Measurements from ENCODE around the gene ADGRG6.

Gene ADGRG6

GRCh38 chr6:142354650-142355049 is 52.8 kb downstream of the ADGRG6 start:
- CTCF ChIA-PET = interaction anchor here (2.4 kb wide), 1 partner anchor 11 kb away, joined by 5 read pairs; no protein-coding TSS in a partner anchor
- Histone ChIP-seq H3K36me3 (ENCODE audit: control insufficient read depth in 4 of 4, insufficient read depth in 4 of 4, low read length in 3 of 4) (no peaks in the 10 kb centered on the region), H3K27me3 (replicated peaks in 2 of 5; ENCODE audit: control insufficient read depth in 4 of 5, insufficient read depth in 5 of 5, low read length in 4 of 5) (no peaks in the 10 kb centered on the region), H3K4me1 (ENCODE audit: control extremely low read depth in 1 of 4, control insufficient read depth in 4 of 4, insufficient read depth in 4 of 4, low read length in 3 of 4) (peaks cover 6 to 37% (median 11%) of the 10 kb centered on the region in 4 experiments), H3K4me3 (ENCODE audit: control insufficient read depth in 1 of 7, extremely low read depth in 1 of 7, insufficient read depth in 4 of 7, low read depth in 2 of 7, low read length in 6 of 7) (no peak overlapping the region), H3K9me3 (ENCODE audit: control extremely low read depth in 1 of 5, control insufficient read depth in 4 of 5, insufficient read depth in 2 of 5, low read depth in 1 of 5, low read length in 4 of 5) (no peaks in the 10 kb centered on the region), H3K27ac (ENCODE audit: insufficient read depth in 1 of 2, low read depth in 1 of 2, low read length in 2 of 2, poor library complexity in 1 of 2, severe bottlenecking in 2 of 2) (no peak overlapping the region)
- DNase-seq = no peak
- POLR2A ChIA-PET = no interaction called here
- WGBS (ENCODE audit: insufficient coverage) = no CpG with 5 or more reads among the region's 3 CpGs

- H3K27ac ChIP-seq (ENCODE audit: insufficient read depth in 1 of 2, low read depth in 1 of 2, low read length in 2 of 2, poor library complexity in 1 of 2, severe bottlenecking in 2 of 2) = peak overlapping the region in 1 of 2 experiments; percentile 11
- H3K9me3 ChIP-seq (ENCODE audit: control extremely low read depth in 1 of 5, control insufficient read depth in 4 of 5, insufficient read depth in 2 of 5, low read depth in 1 of 5, low read length in 4 of 5) = no peaks in the 10 kb centered on the region
- H3K27me3 ChIP-seq (replicated peaks in 2 of 5; ENCODE audit: control insufficient read depth in 4 of 5, insufficient read depth in 5 of 5, low read length in 4 of 5) = no peaks in the 10 kb centered on the region
- WGBS (ENCODE audit: insufficient coverage) = 0% methylated on average over 6 of the region's 7 CpGs
- DNase-seq = peak; percentile 35 to 82 (median 71)
- ChIA-PET POLR2A (no interaction called here), CTCF (interaction anchor here (1.1 to 2.4 kb wide), 6 partner anchors 10 to 124 kb away, joined by 3 to 5 read pairs (median 4); partner anchors contain the start of gene ADGRG6)
- peak overlapping the region in 5 of 7 experiments; percentile 19 to 61 (median 37) for H3K4me3 ChIP-seq (ENCODE audit: control insufficient read depth in 1 of 7, extremely low read depth in 1 of 7, insufficient read depth in 4 of 7, low read depth in 2 of 7, low read length in 6 of 7)
- no peaks in the 10 kb centered on the region for H3K36me3 ChIP-seq (ENCODE audit: control insufficient read depth in 4 of 4, insufficient read depth in 4 of 4, low read length in 3 of 4)
- peaks cover 6 to 38% (median 11%) of the 10 kb centered on the region in 4 experiments for H3K4me1 ChIP-seq (ENCODE audit: control extremely low read depth in 1 of 4, control insufficient read depth in 4 of 4, insufficient read depth in 4 of 4, low read length in 3 of 4)
These were observed 53.8 kb downstream of the ADGRG6 start for GRCh38 chr6:142355520-142356174.

- POLR2A ChIA-PET = interaction anchor here (0.7 kb wide), 1 partner anchor 14 kb away, joined by 3 read pairs; no protein-coding TSS in a partner anchor
- Histone ChIP-seq H3K9me3 (ENCODE audit: control extremely low read depth in 1 of 5, control insufficient read depth in 4 of 5, insufficient read depth in 2 of 5, low read depth in 1 of 5, low read length in 4 of 5) (no peaks in the 10 kb centered on the region), H3K27me3 (replicated peaks in 2 of 5; ENCODE audit: control insufficient read depth in 4 of 5, insufficient read depth in 5 of 5, low read length in 4 of 5) (no peaks in the 10 kb centered on the region), H3K27ac (ENCODE audit: insufficient read depth in 1 of 2, low read depth in 1 of 2, low read length in 2 of 2, poor library complexity in 1 of 2, severe bottlenecking in 2 of 2) (no peak overlapping the region), H3K4me1 (ENCODE audit: control extremely low read depth in 1 of 4, control insufficient read depth in 4 of 4, insufficient read depth in 4 of 4, low read length in 3 of 4) (peaks cover 6 to 43% (median 13%) of the 10 kb centered on the region in 4 experiments), H3K36me3 (ENCODE audit: control insufficient read depth in 4 of 4, insufficient read depth in 4 of 4, low read length in 3 of 4) (no peaks in the 10 kb centered on the region), H3K4me3 (ENCODE audit: control insufficient read depth in 1 of 7, extremely low read depth in 1 of 7, insufficient read depth in 4 of 7, low read depth in 2 of 7, low read length in 6 of 7) (peak overlapping the region in 4 of 7 experiments; percentile 17 to 61 (median 48))
- peak in 2 of 3 donors; percentile 47 to 63 for DNase-seq
- WGBS (ENCODE audit: insufficient coverage) = no CpG with 5 or more reads among the region's 5 CpGs
- CTCF ChIA-PET = interaction anchor here (1.1 to 1.9 kb wide), 8 partner anchors 10 to 125 kb away, joined by 3 to 10 read pairs (median 4); partner anchors contain the start of gene ADGRG6
These were observed 54.5 kb downstream of the ADGRG6 start for GRCh38 chr6:142356201-142356883.

DNA sequence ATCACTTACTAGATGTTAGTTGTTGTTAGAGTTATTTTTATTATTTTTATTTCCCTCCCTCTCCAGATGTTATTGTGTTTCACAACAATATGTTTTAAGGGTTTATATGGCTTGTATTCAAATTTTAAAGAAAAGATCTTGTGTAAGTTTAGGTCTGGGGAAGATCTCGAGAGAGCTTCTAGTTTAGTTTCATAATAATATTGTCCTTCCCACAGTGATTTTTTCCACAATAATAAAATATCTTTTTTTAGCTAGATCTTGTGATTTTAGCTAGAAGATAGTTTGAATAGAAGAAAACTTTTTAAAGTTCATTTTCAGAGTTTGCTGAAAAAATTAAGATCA is 55.0 kb downstream of the ADGRG6 start:
- DNase-seq = no peak
- no peak overlapping the region for H3K27ac ChIP-seq (ENCODE audit: insufficient read depth in 1 of 2, low read depth in 1 of 2, low read length in 2 of 2, poor library complexity in 1 of 2, severe bottlenecking in 2 of 2)
- CTCF ChIA-PET = interaction anchor here (1.1 to 1.9 kb wide), 7 partner anchors 10 to 125 kb away, joined by 3 to 10 read pairs (median 4); partner anchors contain the start of gene ADGRG6

DNA sequence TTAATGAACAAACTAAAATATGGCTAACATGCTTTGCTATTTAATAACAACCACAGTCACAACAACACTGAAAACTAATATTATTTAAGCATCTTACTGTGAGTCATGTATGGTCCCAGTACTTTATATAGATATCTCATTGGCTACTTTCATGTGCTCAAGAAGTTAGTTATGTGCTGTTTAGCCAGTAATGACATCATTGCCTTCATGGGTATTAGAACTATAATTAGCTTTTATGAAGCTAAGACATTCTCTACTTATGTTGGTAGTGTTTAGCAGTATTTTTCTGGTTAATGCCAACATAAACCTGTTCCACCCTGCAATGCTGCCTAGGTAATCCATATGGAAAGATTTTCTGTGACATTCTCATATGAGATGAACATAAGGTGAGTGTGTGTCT is 56.1 kb downstream of the ADGRG6 start:
- DNase-seq = no peak
- Histone ChIP-seq H3K27ac (ENCODE audit: insufficient read depth in 1 of 2, low read depth in 1 of 2, low read length in 2 of 2, poor library complexity in 1 of 2, severe bottlenecking in 2 of 2) (no peak overlapping the region), H3K36me3 (ENCODE audit: control insufficient read depth in 4 of 4, insufficient read depth in 4 of 4, low read length in 3 of 4) (no peaks in the 10 kb centered on the region), H3K27me3 (replicated peaks in 2 of 5; ENCODE audit: control insufficient read depth in 4 of 5, insufficient read depth in 5 of 5, low read length in 4 of 5) (no peaks in the 10 kb centered on the region), H3K4me3 (ENCODE audit: control insufficient read depth in 1 of 7, extremely low read depth in 1 of 7, insufficient read depth in 4 of 7, low read depth in 2 of 7, low read length in 6 of 7) (no peak overlapping the region), H3K9me3 (ENCODE audit: control extremely low read depth in 1 of 5, control insufficient read depth in 4 of 5, insufficient read depth in 2 of 5, low read depth in 1 of 5, low read length in 4 of 5) (no peaks in the 10 kb centered on the region), H3K4me1 (ENCODE audit: control extremely low read depth in 1 of 4, control insufficient read depth in 4 of 4, insufficient read depth in 4 of 4, low read length in 3 of 4) (peaks cover 6 to 46% (median 14%) of the 10 kb centered on the region in 4 experiments)
- CTCF ChIA-PET = interaction anchor here (1.0 to 1.9 kb wide), 4 partner anchors 9 to 30 kb away, joined by 3 to 10 read pairs (median 4); no protein-coding TSS in a partner anchor
- POLR2A ChIA-PET = no interaction called here

More for the DNA sequence above, 55.0 kb downstream of the ADGRG6 start:
- POLR2A ChIA-PET = interaction anchor here (0.7 kb wide), 1 partner anchor 14 kb away, joined by 3 read pairs; no protein-coding TSS in a partner anchor
- Histone ChIP-seq H3K36me3 (ENCODE audit: control insufficient read depth in 4 of 4, insufficient read depth in 4 of 4, low read length in 3 of 4) (no peaks in the 10 kb centered on the region), H3K4me1 (ENCODE audit: control extremely low read depth in 1 of 4, control insufficient read depth in 4 of 4, insufficient read depth in 4 of 4, low read length in 3 of 4) (peaks cover 6 to 46% (median 14%) of the 10 kb centered on the region in 4 experiments), H3K9me3 (ENCODE audit: control extremely low read depth in 1 of 5, control insufficient read depth in 4 of 5, insufficient read depth in 2 of 5, low read depth in 1 of 5, low read length in 4 of 5) (no peaks in the 10 kb centered on the region), H3K4me3 (ENCODE audit: control insufficient read depth in 1 of 7, extremely low read depth in 1 of 7, insufficient read depth in 4 of 7, low read depth in 2 of 7, low read length in 6 of 7) (no peak overlapping the region), H3K27me3 (replicated peaks in 2 of 5; ENCODE audit: control insufficient read depth in 4 of 5, insufficient read depth in 5 of 5, low read length in 4 of 5) (no peaks in the 10 kb centered on the region)
- no CpG with 5 or more reads among the region's 1 CpG for WGBS (ENCODE audit: insufficient coverage)

GRCh38 chr6:142359271-142359960 is 57.6 kb downstream of the ADGRG6 start:
- ChIA-PET POLR2A (interaction anchor here (0.6 kb wide), 3 partner anchors 9 to 1017 kb away, joined by 3 to 5 read pairs (median 4); no protein-coding TSS in a partner anchor), CTCF (interaction anchor here (1.3 to 2.8 kb wide), 2 partner anchors 14 to 28 kb away, joined by 3 to 8 read pairs; no protein-coding TSS in a partner anchor)
- peaks cover 6 to 46% (median 14%) of the 10 kb centered on the region in 4 experiments for H3K4me1 ChIP-seq (ENCODE audit: control extremely low read depth in 1 of 4, control insufficient read depth in 4 of 4, insufficient read depth in 4 of 4, low read length in 3 of 4)
- no peak overlapping the region for H3K27ac ChIP-seq (ENCODE audit: insufficient read depth in 1 of 2, low read depth in 1 of 2, low read length in 2 of 2, poor library complexity in 1 of 2, severe bottlenecking in 2 of 2)
- no peaks in the 10 kb centered on the region for H3K36me3 ChIP-seq (ENCODE audit: control insufficient read depth in 4 of 4, insufficient read depth in 4 of 4, low read length in 3 of 4)
- H3K27me3 ChIP-seq (replicated peaks in 2 of 5; ENCODE audit: control insufficient read depth in 4 of 5, insufficient read depth in 5 of 5, low read length in 4 of 5) = no peaks in the 10 kb centered on the region
- no peaks in the 10 kb centered on the region for H3K9me3 ChIP-seq (ENCODE audit: control extremely low read depth in 1 of 5, control insufficient read depth in 4 of 5, insufficient read depth in 2 of 5, low read depth in 1 of 5, low read length in 4 of 5)
- WGBS (ENCODE audit: insufficient coverage) = 33% methylated on average over 1 of the region's 2 CpGs
- H3K4me3 ChIP-seq (ENCODE audit: control insufficient read depth in 1 of 7, extremely low read depth in 1 of 7, insufficient read depth in 4 of 7, low read depth in 2 of 7, low read length in 6 of 7) = peak overlapping the region in 3 of 7 experiments; percentile 37 to 61 (median 40)
- peak in 1 of 3 donors; percentile 33 for DNase-seq

Data from common myeloid progenitor, CD34-positive (primary cell).